Caco-2 (cell line): Measurements from ENCODE around the gene PADI2. TPM values are rescaled to one million over a fixed set of nuclear protein-coding genes. Genes with fewer than 3 reads are reported as not detected.

Source experiments
- BruUV-seq: library from RNA; stranded (reverse); fragments of 400-500 nt; replicated peaks from 2 replicates; lab custom pipeline; 2021; lab: Mats Ljungman, UMichigan
- CTCF ChIA-PET: fragments of 300-600 bp; sonication (Branson Sonifier 250); formaldehyde crosslinking; loops from one replicate; lab custom pipeline; 2022; ENCODE audit warnings: antibody characterized with exemption; lab: Charles Lee
- POLR2A ChIA-PET: fragments of 300-600 bp; sonication (Branson Sonifier 250); formaldehyde crosslinking; loops from one replicate; lab custom pipeline; 2022; ENCODE audit warnings: antibody characterized with exemption; lab: Charles Lee
- DNase-seq, 2 experiments: peaks; one replicate each; pipeline versions ENCODE4 v3.0.0 to v3.0.0-alpha.2; 2020 to 2022
- H3K27me3 ChIP-seq: replicated peaks from 2 replicates; pipeline ENCODE4 v1.6.0; 2011; ENCODE audit warnings: low read length; ENCODE audit not compliant: control insufficient read depth, insufficient read depth
- H3K36me3 ChIP-seq: 2 replicates; pipeline ENCODE4 v1.5.1; 2011; ENCODE audit warnings: low read length; ENCODE audit not compliant: control insufficient read depth, insufficient read depth
- H3K4me1 ChIP-seq: fragments of 250-450 bp; sonication (Bioruptor Pico); 2 replicates; pipeline ENCODE4 v1.5.1; 2020; ENCODE audit warnings: mild to moderate bottlenecking
- H3K4me3 ChIP-seq: 2 replicates; pipeline ENCODE4 v1.5.1; 2011; ENCODE audit warnings: low read depth, mild to moderate bottlenecking, control low read depth, low read length
- H3K9me3 ChIP-seq: fragments of 250-450 bp; sonication (Bioruptor Pico); 2 replicates; pipeline ENCODE4 v1.5.1; 2020; ENCODE audit warnings: mild to moderate bottlenecking, moderate library complexity
- H3K27ac Mint-ChIP-seq: one replicate; pipeline ENCODE4 v1.8.0; 2022; ENCODE audit warnings: mixed read lengths; ENCODE audit not compliant: unreplicated experiment
- H3K27me3 Mint-ChIP-seq: one replicate; pipeline ENCODE4 v1.8.0; 2022; ENCODE audit warnings: mixed read lengths; ENCODE audit not compliant: insufficient read depth, unreplicated experiment
- H3K36me3 Mint-ChIP-seq: one replicate; pipeline ENCODE4 v1.8.0; 2022; ENCODE audit warnings: mild to moderate bottlenecking, mixed read lengths; ENCODE audit not compliant: insufficient read depth, unreplicated experiment
- H3K4me1 Mint-ChIP-seq: one replicate; pipeline ENCODE4 v1.8.0; 2022; ENCODE audit warnings: low read depth, mixed read lengths; ENCODE audit not compliant: unreplicated experiment
- H3K4me3 Mint-ChIP-seq: one replicate; pipeline ENCODE4 v1.8.0; 2022; ENCODE audit warnings: mild to moderate bottlenecking, moderate library complexity, mixed read lengths; ENCODE audit not compliant: unreplicated experiment
- H3K9me3 Mint-ChIP-seq: one replicate; pipeline ENCODE4 v1.8.0; 2022; ENCODE audit warnings: mixed read lengths; ENCODE audit not compliant: unreplicated experiment
- intact Hi-C: fragments of 100-400 bp; cut with micrococcal nuclease; formaldehyde crosslinking; loops from one replicate; pipeline ENCODE4 v1.10.0; 2022; ENCODE audit not compliant: unreplicated experiment
- total RNA-seq: library from RNA; stranded (reverse); gene quantifications from 2 replicates; pipeline ENCODE4 v1.2.3, GENCODE V29; 2022
- TF ChIP-seq, protein P1 (sequence below), 2 experiments: fragments of 200-600 bp in 1 of 2; IDR thresholded peaks; 1 replicate in 1 of 2; 2 replicates in 1 of 2; pipeline versions ENCODE4 v1.5.1 to v1.8.0; 2011 to 2022; ENCODE audit warnings: antibody characterized with exemption in 1 of 2, control low read depth in 1 of 2, inconsistent platforms in 1 of 2, low read depth in 1 of 2, low read length in 1 of 2, mild to moderate bottlenecking in 1 of 2, moderate library complexity in 1 of 2; ENCODE audit not compliant: insufficient read depth in 1 of 2, severe bottlenecking in 1 of 2, unreplicated experiment in 1 of 2

PADI2 gene
- total RNA-seq, 1 experiment from 2014 or later: 0.73 TPM

DNA sequence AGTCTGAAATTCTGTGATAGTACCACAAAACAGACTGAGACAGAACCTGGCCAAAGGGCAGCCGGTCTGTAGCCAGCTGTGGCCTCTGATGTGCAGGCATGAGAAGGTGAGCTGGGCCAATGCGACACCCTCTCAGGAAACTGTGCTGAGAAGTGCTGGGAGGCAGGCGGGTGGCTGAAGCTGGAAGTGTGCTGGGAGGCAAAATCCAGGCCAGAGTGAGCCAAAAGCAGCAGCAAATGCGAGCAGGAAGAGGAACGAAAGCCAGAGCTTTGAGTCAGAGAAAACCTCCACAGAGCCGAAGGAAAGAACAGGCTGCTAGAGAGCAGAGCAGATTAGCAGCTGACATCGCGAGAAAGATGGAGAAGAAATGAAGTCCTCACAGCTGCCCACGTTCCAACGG is 97.4 kb downstream of the PADI2 start:
- Mint-ChIP-seq H3K27ac (no peak overlapping the region), H3K4me3 (no peak overlapping the region), H3K9me3 (no peaks in the 10 kb centered on the region), H3K27me3 (no peaks in the 10 kb centered on the region), H3K4me1 (no peaks in the 10 kb centered on the region), H3K36me3 (peaks cover 32% of the 10 kb centered on the region)
- no peaks in the 10 kb centered on the region for H3K4me1 ChIP-seq
- H3K36me3 ChIP-seq: peaks cover 1% of the 10 kb centered on the region
- intact Hi-C loops: no loop called here
- BruUV-seq: no TSS peak
- no peak overlapping the region for H3K4me3 ChIP-seq
- DNase-seq: no peak
- ChIA-PET POLR2A (no interaction called here), CTCF (no interaction called here)
- TF ChIP-seq, protein P1, sequence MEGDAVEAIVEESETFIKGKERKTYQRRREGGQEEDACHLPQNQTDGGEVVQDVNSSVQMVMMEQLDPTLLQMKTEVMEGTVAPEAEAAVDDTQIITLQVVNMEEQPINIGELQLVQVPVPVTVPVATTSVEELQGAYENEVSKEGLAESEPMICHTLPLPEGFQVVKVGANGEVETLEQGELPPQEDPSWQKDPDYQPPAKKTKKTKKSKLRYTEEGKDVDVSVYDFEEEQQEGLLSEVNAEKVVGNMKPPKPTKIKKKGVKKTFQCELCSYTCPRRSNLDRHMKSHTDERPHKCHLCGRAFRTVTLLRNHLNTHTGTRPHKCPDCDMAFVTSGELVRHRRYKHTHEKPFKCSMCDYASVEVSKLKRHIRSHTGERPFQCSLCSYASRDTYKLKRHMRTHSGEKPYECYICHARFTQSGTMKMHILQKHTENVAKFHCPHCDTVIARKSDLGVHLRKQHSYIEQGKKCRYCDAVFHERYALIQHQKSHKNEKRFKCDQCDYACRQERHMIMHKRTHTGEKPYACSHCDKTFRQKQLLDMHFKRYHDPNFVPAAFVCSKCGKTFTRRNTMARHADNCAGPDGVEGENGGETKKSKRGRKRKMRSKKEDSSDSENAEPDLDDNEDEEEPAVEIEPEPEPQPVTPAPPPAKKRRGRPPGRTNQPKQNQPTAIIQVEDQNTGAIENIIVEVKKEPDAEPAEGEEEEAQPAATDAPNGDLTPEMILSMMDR (IDR thresholded peaks at IDR 0.05; ENCODE audit: insufficient read depth in 1 of 2, low read depth in 1 of 2, low read length in 1 of 2, severe bottlenecking in 1 of 2, unreplicated experiment in 1 of 2): no peak
- H3K27me3 ChIP-seq: no peaks in the 10 kb centered on the region
- no peaks in the 10 kb centered on the region for H3K9me3 ChIP-seq

GRCh38 chr1:17020502-17020901 is 98.7 kb downstream of the PADI2 start:
- Histone ChIP-seq H3K4me1 (peaks cover 10% of the 10 kb centered on the region), H3K9me3 (no peaks in the 10 kb centered on the region), H3K4me3 (no peak overlapping the region), H3K36me3 (peaks cover 1% of the 10 kb centered on the region), H3K27me3 (no peaks in the 10 kb centered on the region)
- Mint-ChIP-seq H3K27me3 (no peaks in the 10 kb centered on the region), H3K4me3 (no peak overlapping the region), H3K36me3 (peaks cover 41% of the 10 kb centered on the region), H3K9me3 (no peaks in the 10 kb centered on the region), H3K4me1 (no peaks in the 10 kb centered on the region), H3K27ac (no peak overlapping the region)
- POLR2A ChIA-PET: no interaction called here
- TF ChIP-seq, protein P1 (IDR thresholded peaks at IDR 0.05; ENCODE audit: insufficient read depth in 1 of 2, low read depth in 1 of 2, low read length in 1 of 2, severe bottlenecking in 1 of 2, unreplicated experiment in 1 of 2): no peak
- intact Hi-C loops: no loop called here
- no TSS peak for BruUV-seq
- no peak for DNase-seq
- CTCF ChIA-PET: no interaction called here

GRCh38 chr1:17018849-17019248 is 100.4 kb downstream of the PADI2 start:
- ChIA-PET CTCF (no interaction called here), POLR2A (no interaction called here)
- Mint-ChIP-seq H3K4me1 (no peaks in the 10 kb centered on the region), H3K27me3 (no peaks in the 10 kb centered on the region), H3K4me3 (no peak overlapping the region), H3K36me3 (peaks cover 29% of the 10 kb centered on the region), H3K27ac (no peak overlapping the region), H3K9me3 (no peaks in the 10 kb centered on the region)
- no TSS peak for BruUV-seq
- Histone ChIP-seq H3K4me1 (peaks cover 18% of the 10 kb centered on the region), H3K36me3 (peaks cover 1% of the 10 kb centered on the region), H3K27me3 (no peaks in the 10 kb centered on the region), H3K9me3 (no peaks in the 10 kb centered on the region), H3K4me3 (no peak overlapping the region)
- DNase-seq: no peak
- intact Hi-C loops: no loop called here
- TF ChIP-seq, protein P1 (IDR thresholded peaks at IDR 0.05; ENCODE audit: insufficient read depth in 1 of 2, low read depth in 1 of 2, low read length in 1 of 2, severe bottlenecking in 1 of 2, unreplicated experiment in 1 of 2): no peak
